Measurements from ENCODE around the gene NR3C2. TPM values are rescaled to one million over a fixed set of nuclear protein-coding genes. Genes with fewer than 3 reads are reported as not detected.

Gene NR3C2
- polyA plus RNA-seq, 4 donors = 6.0 to 10.5 (median 9.2) TPM

- Histone ChIP-seq H3K9me3 (ENCODE audit: control insufficient read depth in 2 of 2, insufficient read depth in 1 of 2, low read depth in 1 of 2, low read length in 1 of 2) (peaks cover 0 to 19% of the 10 kb centered on the region in 2 donors), H3K4me3 (ENCODE audit: low read depth in 1 of 3, low read length in 3 of 3) (no peak overlapping the region), H3K27me3 (ENCODE audit: control insufficient read depth in 3 of 3, insufficient read depth in 3 of 3, low read length in 3 of 3) (no peaks in the 10 kb centered on the region), H3K36me3 (ENCODE audit: control insufficient read depth in 3 of 3, insufficient read depth in 2 of 3, low read depth in 1 of 3, low read length in 3 of 3) (peaks cover 4 to 37% (median 5%) of the 10 kb centered on the region in 3 donors), H3K27ac (ENCODE audit: low read depth in 1 of 3, low read length in 2 of 3) (no peak overlapping the region), H3K4me1 (ENCODE audit: control insufficient read depth in 3 of 3, insufficient read depth in 2 of 3, low read depth in 1 of 3, low read length in 2 of 3) (no peaks in the 10 kb centered on the region)
- DNase-seq (no peak), FAIRE-seq (no peak)
- WGBS, 3 donors = 95 to 97% (median 95%) methylated on average over 3 of the region's 3 CpGs
These were observed 366.8 kb downstream of the NR3C2 start for GRCh38 chr4:148075438-148075837.

DNA sequence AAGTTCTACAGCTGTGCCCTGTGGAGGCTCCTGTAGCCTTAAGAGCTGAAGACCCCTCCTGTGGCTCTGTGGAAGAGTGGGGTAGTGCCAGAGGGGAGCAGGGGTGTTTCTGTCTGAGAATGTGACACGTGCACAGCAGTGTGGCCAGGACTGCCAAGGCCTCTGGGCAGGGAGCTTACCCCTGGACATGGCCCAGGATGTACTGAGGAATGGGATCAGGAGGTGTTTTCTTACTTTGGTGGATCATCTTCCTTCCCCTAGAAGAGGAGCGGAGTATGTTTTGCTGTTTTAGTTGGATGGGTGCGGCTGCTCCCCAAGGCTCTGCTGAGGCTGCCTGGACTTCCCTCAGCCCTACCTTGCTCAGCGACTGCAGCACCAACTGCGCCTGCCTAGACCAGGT lies 367.8 kb downstream of the NR3C2 start:
- FAIRE-seq (no peak), DNase-seq (no peak)
- no peaks in the 10 kb centered on the region for H3K4me1 ChIP-seq (ENCODE audit: control insufficient read depth in 3 of 3, insufficient read depth in 2 of 3, low read depth in 1 of 3, low read length in 2 of 3)
- peaks cover 0 to 19% of the 10 kb centered on the region in 2 donors for H3K9me3 ChIP-seq (ENCODE audit: control insufficient read depth in 2 of 2, insufficient read depth in 1 of 2, low read depth in 1 of 2, low read length in 1 of 2)
- H3K27me3 ChIP-seq (ENCODE audit: control insufficient read depth in 3 of 3, insufficient read depth in 3 of 3, low read length in 3 of 3) = no peaks in the 10 kb centered on the region
- peaks cover 2 to 32% (median 5%) of the 10 kb centered on the region in 3 donors for H3K36me3 ChIP-seq (ENCODE audit: control insufficient read depth in 3 of 3, insufficient read depth in 2 of 3, low read depth in 1 of 3, low read length in 3 of 3)
- H3K27ac ChIP-seq (ENCODE audit: low read depth in 1 of 3, low read length in 2 of 3) = no peak overlapping the region
- WGBS, 3 donors = 85 to 98% (median 94%) methylated on average over 5 of the region's 5 CpGs
- no peak overlapping the region for H3K4me3 ChIP-seq (ENCODE audit: low read depth in 1 of 3, low read length in 3 of 3)

GRCh38 chr4:148073349-148073748 lies 368.9 kb downstream of the NR3C2 start:
- DNase-seq (no peak), FAIRE-seq (no peak)
- Histone ChIP-seq H3K36me3 (ENCODE audit: control insufficient read depth in 3 of 3, insufficient read depth in 2 of 3, low read depth in 1 of 3, low read length in 3 of 3) (peaks cover 2 to 35% (median 2%) of the 10 kb centered on the region in 3 donors), H3K27ac (ENCODE audit: low read depth in 1 of 3, low read length in 2 of 3) (no peak overlapping the region), H3K4me1 (ENCODE audit: control insufficient read depth in 3 of 3, insufficient read depth in 2 of 3, low read depth in 1 of 3, low read length in 2 of 3) (no peaks in the 10 kb centered on the region), H3K9me3 (ENCODE audit: control insufficient read depth in 2 of 2, insufficient read depth in 1 of 2, low read depth in 1 of 2, low read length in 1 of 2) (peaks cover 0 to 19% of the 10 kb centered on the region in 2 donors), H3K27me3 (ENCODE audit: control insufficient read depth in 3 of 3, insufficient read depth in 3 of 3, low read length in 3 of 3) (no peaks in the 10 kb centered on the region), H3K4me3 (ENCODE audit: low read depth in 1 of 3, low read length in 3 of 3) (no peak overlapping the region)
- 93 to 97% (median 94%) methylated on average over 6 of the region's 6 CpGs for WGBS, 3 donors

GRCh38 chr4:148072789-148073188 lies 369.4 kb downstream of the NR3C2 start:
- no peak for DNase-seq
- Histone ChIP-seq H3K27ac (ENCODE audit: low read depth in 1 of 3, low read length in 2 of 3) (no peak overlapping the region), H3K4me1 (ENCODE audit: control insufficient read depth in 3 of 3, insufficient read depth in 2 of 3, low read depth in 1 of 3, low read length in 2 of 3) (no peaks in the 10 kb centered on the region), H3K36me3 (ENCODE audit: control insufficient read depth in 3 of 3, insufficient read depth in 2 of 3, low read depth in 1 of 3, low read length in 3 of 3) (peaks cover 2 to 38% (median 2%) of the 10 kb centered on the region in 3 donors), H3K9me3 (ENCODE audit: control insufficient read depth in 2 of 2, insufficient read depth in 1 of 2, low read depth in 1 of 2, low read length in 1 of 2) (peaks cover 0 to 19% of the 10 kb centered on the region in 2 donors), H3K27me3 (ENCODE audit: control insufficient read depth in 3 of 3, insufficient read depth in 3 of 3, low read length in 3 of 3) (no peaks in the 10 kb centered on the region), H3K4me3 (ENCODE audit: low read depth in 1 of 3, low read length in 3 of 3) (no peak overlapping the region)
- no peak for FAIRE-seq
- 90 to 95% (median 93%) methylated on average over 9 of the region's 9 CpGs for WGBS, 3 donors

DNA sequence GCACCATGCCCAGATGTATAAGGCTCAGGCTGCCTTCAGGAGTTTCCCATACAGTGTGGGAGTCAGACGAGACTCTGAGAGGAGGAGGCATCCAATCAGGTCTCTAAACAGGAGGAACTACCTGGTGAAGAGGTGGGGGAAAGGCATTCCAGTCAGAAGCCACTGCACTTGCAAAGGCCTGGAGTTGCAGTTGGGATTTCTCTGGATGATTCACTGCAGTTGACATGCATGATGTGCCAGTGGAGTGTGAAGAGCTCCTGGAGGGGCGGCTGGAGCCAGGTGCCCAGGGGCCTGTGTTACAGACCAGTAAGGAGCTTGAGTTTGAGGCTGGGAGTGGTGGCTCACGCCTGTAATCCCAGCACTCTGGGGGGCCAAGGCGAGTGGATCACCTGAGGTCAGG lies 371.2 kb downstream of the NR3C2 start:
- Histone ChIP-seq H3K4me1 (ENCODE audit: control insufficient read depth in 3 of 3, insufficient read depth in 2 of 3, low read depth in 1 of 3, low read length in 2 of 3) (peaks cover 0 to 3% (median 0%) of the 10 kb centered on the region in 3 donors), H3K36me3 (ENCODE audit: control insufficient read depth in 3 of 3, insufficient read depth in 2 of 3, low read depth in 1 of 3, low read length in 3 of 3) (peaks cover 0 to 49% (median 2%) of the 10 kb centered on the region in 3 donors), H3K27ac (ENCODE audit: low read depth in 1 of 3, low read length in 2 of 3) (no peak overlapping the region), H3K4me3 (ENCODE audit: low read depth in 1 of 3, low read length in 3 of 3) (no peak overlapping the region), H3K9me3 (ENCODE audit: control insufficient read depth in 2 of 2, insufficient read depth in 1 of 2, low read depth in 1 of 2, low read length in 1 of 2) (peaks cover 0 to 14% of the 10 kb centered on the region in 2 donors), H3K27me3 (ENCODE audit: control insufficient read depth in 3 of 3, insufficient read depth in 3 of 3, low read length in 3 of 3) (no peaks in the 10 kb centered on the region)
- DNase-seq = no peak
- FAIRE-seq = no peak
- WGBS, 3 donors = 89 to 91% (median 90%) methylated on average over 4 of the region's 4 CpGs

- peaks cover 0 to 47% (median 2%) of the 10 kb centered on the region in 3 donors for H3K36me3 ChIP-seq (ENCODE audit: control insufficient read depth in 3 of 3, insufficient read depth in 2 of 3, low read depth in 1 of 3, low read length in 3 of 3)
- no peaks in the 10 kb centered on the region for H3K27me3 ChIP-seq (ENCODE audit: control insufficient read depth in 3 of 3, insufficient read depth in 3 of 3, low read length in 3 of 3)
- peaks cover 0 to 3% (median 0%) of the 10 kb centered on the region in 3 donors for H3K4me1 ChIP-seq (ENCODE audit: control insufficient read depth in 3 of 3, insufficient read depth in 2 of 3, low read depth in 1 of 3, low read length in 2 of 3)
- DNase-seq = no peak
- FAIRE-seq = no peak
- 46 to 61% (median 54%) methylated on average over 3 of the region's 3 CpGs for WGBS, 3 donors
- peaks cover 0 to 8% of the 10 kb centered on the region in 2 donors for H3K9me3 ChIP-seq (ENCODE audit: control insufficient read depth in 2 of 2, insufficient read depth in 1 of 2, low read depth in 1 of 2, low read length in 1 of 2)
- no peak overlapping the region for H3K4me3 ChIP-seq (ENCODE audit: low read depth in 1 of 3, low read length in 3 of 3)
- no peak overlapping the region for H3K27ac ChIP-seq (ENCODE audit: low read depth in 1 of 3, low read length in 2 of 3)
These were observed 372.4 kb downstream of the NR3C2 start for GRCh38 chr4:148069895-148070178.

- H3K4me1 ChIP-seq (ENCODE audit: control insufficient read depth in 3 of 3, insufficient read depth in 2 of 3, low read depth in 1 of 3, low read length in 2 of 3) = peaks cover 0 to 3% (median 0%) of the 10 kb centered on the region in 3 donors
- H3K36me3 ChIP-seq (ENCODE audit: control insufficient read depth in 3 of 3, insufficient read depth in 2 of 3, low read depth in 1 of 3, low read length in 3 of 3) = peaks cover 0 to 45% (median 0%) of the 10 kb centered on the region in 3 donors
- FAIRE-seq = no peak
These were observed 372.9 kb downstream of the NR3C2 start for GRCh38 chr4:148069086-148069894.

DNA sequence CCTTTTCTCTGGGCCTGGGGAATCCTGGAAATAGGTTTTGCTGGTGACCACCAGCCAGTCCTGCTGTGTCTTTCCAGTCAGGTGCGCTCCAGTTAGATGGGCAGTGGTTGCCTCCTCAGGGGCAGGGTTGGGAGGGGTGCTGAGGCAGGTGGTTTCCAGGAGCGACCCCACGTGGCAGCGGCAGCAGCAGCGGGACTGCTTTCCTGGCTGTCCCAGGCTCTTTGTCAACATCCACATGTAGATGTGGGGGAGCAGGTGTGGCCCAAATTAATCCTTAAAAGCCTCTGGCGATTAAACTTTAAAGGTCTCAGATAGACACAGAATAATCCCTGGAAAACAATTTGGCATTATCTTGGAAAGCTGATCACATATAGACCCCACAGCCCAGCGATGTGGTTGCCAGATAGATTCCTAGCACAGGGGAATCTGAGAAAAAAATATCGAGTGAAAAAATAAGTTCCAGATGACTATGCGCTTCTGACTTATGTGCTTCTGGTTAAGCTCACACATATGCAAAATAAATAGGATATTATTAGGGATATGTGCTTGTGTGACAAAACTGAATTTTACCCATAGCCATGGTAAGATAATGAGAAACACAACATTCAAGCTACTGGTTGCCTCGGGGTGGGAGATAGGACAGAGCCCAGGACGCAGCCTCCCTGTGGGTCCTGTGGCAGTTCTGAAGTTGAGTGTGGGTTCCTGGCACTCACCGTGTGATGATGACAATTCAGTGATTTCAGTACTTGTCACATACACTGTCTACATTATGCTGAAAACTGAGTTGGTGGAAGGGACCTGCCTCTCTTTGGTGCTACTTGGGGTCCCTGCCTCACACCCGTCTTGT lies 373.9 kb downstream of the NR3C2 start:
- Histone ChIP-seq H3K4me1 (ENCODE audit: control insufficient read depth in 3 of 3, insufficient read depth in 2 of 3, low read depth in 1 of 3, low read length in 2 of 3) (peaks cover 0 to 3% (median 0%) of the 10 kb centered on the region in 3 donors), H3K9me3 (ENCODE audit: control insufficient read depth in 2 of 2, insufficient read depth in 1 of 2, low read depth in 1 of 2, low read length in 1 of 2) (no peaks in the 10 kb centered on the region), H3K4me3 (ENCODE audit: low read depth in 1 of 3, low read length in 3 of 3) (no peak overlapping the region), H3K27ac (ENCODE audit: low read depth in 1 of 3, low read length in 2 of 3) (no peak overlapping the region), H3K27me3 (ENCODE audit: control insufficient read depth in 3 of 3, insufficient read depth in 3 of 3, low read length in 3 of 3) (no peaks in the 10 kb centered on the region), H3K36me3 (ENCODE audit: control insufficient read depth in 3 of 3, insufficient read depth in 2 of 3, low read depth in 1 of 3, low read length in 3 of 3) (peaks cover 0 to 45% (median 0%) of the 10 kb centered on the region in 3 donors)
- WGBS, 3 donors = 79 to 83% (median 80%) methylated on average over 13 of the region's 13 CpGs
- DNase-seq (no peak), FAIRE-seq (no peak)

More at GRCh38 chr4:148069086-148069894, 372.9 kb downstream of the NR3C2 start:
- H3K27ac ChIP-seq (ENCODE audit: low read depth in 1 of 3, low read length in 2 of 3) = no peak overlapping the region
- no peaks in the 10 kb centered on the region for H3K27me3 ChIP-seq (ENCODE audit: control insufficient read depth in 3 of 3, insufficient read depth in 3 of 3, low read length in 3 of 3)
- 87 to 96% (median 87%) methylated on average over 10 to 11 of the region's 11 CpGs for WGBS, 3 donors
- no peak for DNase-seq
- no peak overlapping the region for H3K4me3 ChIP-seq (ENCODE audit: low read depth in 1 of 3, low read length in 3 of 3)
- peaks cover 0 to 3% of the 10 kb centered on the region in 2 donors for H3K9me3 ChIP-seq (ENCODE audit: control insufficient read depth in 2 of 2, insufficient read depth in 1 of 2, low read depth in 1 of 2, low read length in 1 of 2)
